Keratinocyte (primary cell): ENCODE measurements around the gene EFCAB12. TPM values are rescaled to one million over a fixed set of nuclear protein-coding genes. Genes with fewer than 3 reads are reported as not detected.

Experiments
- DNase-seq: peaks from one replicate; pipeline ENCODE4 v3.0.0-alpha.2; 2011; ENCODE audit warnings: low read depth, missing footprints, low spot score
- FAIRE-seq: peaks from 2 replicates; lab custom pipeline; 2011; peaks lifted over from hg19 to GRCh38; lab: Jason Lieb, UNC
- H2AFZ ChIP-seq: 2 replicates; pipeline ENCODE4 v1.6.0; 2012; ENCODE audit warnings: low read length, control low read depth, inconsistent platforms; ENCODE audit not compliant: control insufficient read depth
- H3K27ac ChIP-seq: 2 replicates; pipeline ENCODE4 v1.5.1; 2011; ENCODE audit warnings: low read length; ENCODE audit not compliant: control insufficient read depth, insufficient read depth
- H3K27me3 ChIP-seq: 3 replicates; pipeline ENCODE4 v1.6.0; 2011; ENCODE audit warnings: low read length; ENCODE audit not compliant: control insufficient read depth, insufficient read depth; ENCODE audit errors: extremely low read depth
- H3K36me3 ChIP-seq, 2 experiments: 2 replicates in 1 of 2; 3 replicates in 1 of 2; pipeline ENCODE4 v1.5.1; 2011; ENCODE audit warnings: low read length in 2 of 2, mild to moderate bottlenecking in 1 of 2; ENCODE audit not compliant: control insufficient read depth in 2 of 2, insufficient read depth in 2 of 2; ENCODE audit errors: extremely low read depth in 1 of 2
- H3K4me1 ChIP-seq: 3 replicates; pipeline ENCODE4 v1.5.1; 2011; ENCODE audit warnings: low read length; ENCODE audit not compliant: control insufficient read depth, insufficient read depth; ENCODE audit errors: extremely low read depth
- H3K4me2 ChIP-seq: 3 replicates; pipeline ENCODE4 v1.6.0; 2011; ENCODE audit warnings: low read depth, low read length; ENCODE audit not compliant: control insufficient read depth, insufficient read depth; ENCODE audit errors: extremely low read depth
- H3K4me3 ChIP-seq, 3 experiments: fragments of 200-600 bp in 1 of 3; sonication (generic) in 1 of 3; 2 replicates in 2 of 3; 3 replicates in 1 of 3; pipeline ENCODE4 v1.5.1; 2011 to 2016; ENCODE audit warnings: low read length in 3 of 3, mild to moderate bottlenecking in 3 of 3, control low read depth in 2 of 3, inconsistent platforms in 1 of 3, low read depth in 1 of 3, mixed read lengths in 1 of 3, mixed run types in 1 of 3, moderate library complexity in 1 of 3; ENCODE audit not compliant: control insufficient read depth in 2 of 3, insufficient read depth in 2 of 3; ENCODE audit errors: extremely low read depth in 1 of 3
- H3K79me2 ChIP-seq: 2 replicates; pipeline ENCODE4 v1.6.0; 2012; ENCODE audit warnings: low read length; ENCODE audit not compliant: control insufficient read depth, insufficient read depth
- H3K9ac ChIP-seq: 3 replicates; pipeline ENCODE4 v1.6.0; 2011; ENCODE audit warnings: low read length; ENCODE audit not compliant: control insufficient read depth, insufficient read depth; ENCODE audit errors: extremely low read depth
- H3K9me1 ChIP-seq: 3 replicates; pipeline ENCODE4 v1.6.0; 2011; ENCODE audit warnings: low read length; ENCODE audit not compliant: control insufficient read depth, insufficient read depth; ENCODE audit errors: extremely low read depth
- H3K9me3 ChIP-seq: 2 replicates; pipeline ENCODE4 v1.5.1; 2012; ENCODE audit warnings: low read depth, low read length; ENCODE audit not compliant: control insufficient read depth
- H4K20me1 ChIP-seq: 3 replicates; pipeline ENCODE4 v1.6.0; 2011; ENCODE audit warnings: low read length; ENCODE audit not compliant: control insufficient read depth, insufficient read depth; ENCODE audit errors: extremely low read depth
- CTCF ChIP-seq, 3 experiments: IDR thresholded peaks in 1 of 3; conservative IDR thresholded peaks in 1 of 3; optimal IDR thresholded peaks in 1 of 3; 2 replicates in 2 of 3; 3 replicates in 1 of 3; pipeline versions ENCODE3 to v1.5.1; 2011; ENCODE audit warnings: low read length in 3 of 3, mild to moderate bottlenecking in 3 of 3, moderate library complexity in 2 of 3, control low read depth in 1 of 3, inconsistent platforms in 1 of 3; ENCODE audit not compliant: insufficient read depth in 2 of 3; ENCODE audit errors: extremely low read depth in 1 of 3
- EZH2 ChIP-seq: IDR thresholded peaks from one replicate; pipeline ENCODE4 v1.6.1; 2012; ENCODE audit warnings: inconsistent platforms, mild to moderate bottlenecking, low read length, moderate library complexity
- dilution Hi-C: fragments of 300-500 bp; cut with MboI; formaldehyde crosslinking; loops from one replicate; pipeline ENCODE4 v1.7.0; 2020; ENCODE audit warnings: low sequenced_read_pairs; ENCODE audit not compliant: extremely low pct_ligation_motif_present
- polyA plus RNA-seq, 5 experiments: library from polyadenylated mRNA; depleted of rRNA in 3 of 5; stranded (reverse) in 3 of 5; stranded (forward) in 1 of 5; unstranded in 1 of 5; fragments of >200 nt; gene quantifications; 1 replicate in 1 of 5; 2 replicates in 3 of 5; 3 replicates in 1 of 5; pipeline versions ENCODE4 v1.2.1 to v1.2.3, GENCODE V29; 2011 to 2012; ENCODE audit warnings: missing spikeins in 2 of 5, low read depth in 1 of 5, low replicate concordance in 1 of 5

EFCAB12 gene
- polyA plus RNA-seq, 1 donor (not counting 4 experiments of a cell fraction or from before 2014, with no cell fraction given): 0.34 TPM

GRCh38 chr3:129416415-129416814 is 12.0 kb downstream of the EFCAB12 start:
- H4K20me1 ChIP-seq: no peaks in the 10 kb centered on the region
- no peaks in the 10 kb centered on the region for H3K27me3 ChIP-seq
- peaks cover 4% of the 10 kb centered on the region for H3K4me1 ChIP-seq
- H3K79me2 ChIP-seq: no peaks in the 10 kb centered on the region
- H2AFZ ChIP-seq: no peak overlapping the region
- DNase-seq (no peak), FAIRE-seq (no peak)
- no peaks in the 10 kb centered on the region for H3K9me1 ChIP-seq
- no peaks in the 10 kb centered on the region for H3K36me3 ChIP-seq
- dilution Hi-C loops: no loop called here
- no peak overlapping the region for H3K27ac ChIP-seq
- H3K9ac ChIP-seq: no peak overlapping the region
- TF ChIP-seq CTCF (optimal IDR thresholded peaks at IDR 0.05 in 1 of 3, IDR thresholded peaks at IDR 0.05 in 1 of 3, conservative IDR thresholded peaks at IDR 0.05 in 1 of 3; ENCODE audit: extremely low read depth in 1 of 3, insufficient read depth in 2 of 3, low read length in 3 of 3) (no peak), EZH2 (no peak)
- no peak overlapping the region for H3K4me2 ChIP-seq
- H3K9me3 ChIP-seq: no peaks in the 10 kb centered on the region
- H3K4me3 ChIP-seq: no peak overlapping the region

- Histone ChIP-seq H4K20me1 (no peaks in the 10 kb centered on the region), H3K9me1 (no peaks in the 10 kb centered on the region), H3K27me3 (no peaks in the 10 kb centered on the region), H3K27ac (no peak overlapping the region), H3K4me1 (peaks cover 4% of the 10 kb centered on the region), H3K4me2 (no peak overlapping the region), H3K4me3 (no peak overlapping the region), H3K9me3 (no peaks in the 10 kb centered on the region), H2AFZ (no peak overlapping the region), H3K36me3 (no peaks in the 10 kb centered on the region), H3K79me2 (no peaks in the 10 kb centered on the region), H3K9ac (no peak overlapping the region)
- dilution Hi-C loops: no loop called here
- FAIRE-seq: no peak
- DNase-seq: no peak
- no peak for TF ChIP-seq CTCF (optimal IDR thresholded peaks at IDR 0.05 in 1 of 3, IDR thresholded peaks at IDR 0.05 in 1 of 3, conservative IDR thresholded peaks at IDR 0.05 in 1 of 3; ENCODE audit: extremely low read depth in 1 of 3, insufficient read depth in 2 of 3, low read length in 3 of 3)
- TF ChIP-seq EZH2: no peak
Observed at GRCh38 chr3:129415830-129416229, 12.6 kb downstream of the EFCAB12 start.
